KMS-11 (cell line): ENCODE results near the gene EPHA8.

Source experiments
- H2AFZ ChIP-seq: fragments of 200-600 bp; sonication (generic); 2 replicates; pipeline ENCODE4 v1.6.1; 2016; ENCODE audit warnings: antibody characterized with exemption, mixed run types, low read depth
- H3K27ac ChIP-seq: fragments of 200-600 bp; sonication (generic); 2 replicates; pipeline ENCODE4 v1.6.1; 2016; ENCODE audit warnings: mild to moderate bottlenecking, mixed run types
- H3K27me3 ChIP-seq: fragments of 200-600 bp; sonication (generic); 2 replicates; pipeline ENCODE4 v1.6.1; 2017; ENCODE audit warnings: mild to moderate bottlenecking, low read depth, mixed run types, moderate library complexity; ENCODE audit not compliant: insufficient read depth
- H3K36me3 ChIP-seq: fragments of 200-600 bp; sonication (generic); 2 replicates; pipeline ENCODE4 v1.6.1; 2017; ENCODE audit warnings: mild to moderate bottlenecking, mixed run types; ENCODE audit not compliant: insufficient read depth
- H3K4me1 ChIP-seq: fragments of 200-600 bp; sonication (generic); 2 replicates; pipeline ENCODE4 v1.6.1; 2016; ENCODE audit warnings: mild to moderate bottlenecking, low read depth, mixed run types; ENCODE audit not compliant: poor library complexity, severe bottlenecking
- H3K4me2 ChIP-seq: fragments of 200-600 bp; sonication (generic); 2 replicates; pipeline ENCODE4 v1.7.0; 2016; ENCODE audit warnings: mild to moderate bottlenecking, mixed run types
- H3K4me3 ChIP-seq: fragments of 200-600 bp; sonication (generic); IDR thresholded peaks from 2 replicates; pipeline ENCODE4 v1.6.1; 2017; ENCODE audit warnings: low read depth, low read length, mixed read lengths; ENCODE audit not compliant: insufficient read depth
- H3K79me2 ChIP-seq: fragments of 200-600 bp; sonication (generic); 2 replicates; pipeline ENCODE4 v1.6.1; 2016; ENCODE audit warnings: low read depth, mixed run types; ENCODE audit not compliant: insufficient read depth
- H3K9ac ChIP-seq: fragments of 200-600 bp; sonication (generic); 2 replicates; pipeline ENCODE4 v1.6.1; 2016; ENCODE audit warnings: mild to moderate bottlenecking, mixed run types
- H4K20me1 ChIP-seq: fragments of 200-600 bp; sonication (generic); 2 replicates; pipeline ENCODE4 v1.6.1; 2016; ENCODE audit warnings: mild to moderate bottlenecking, mixed run types; ENCODE audit not compliant: insufficient read depth
- CTCF ChIP-seq: fragments of 200-600 bp; sonication (generic); conservative IDR thresholded peaks from 2 replicates; pipeline ENCODE4 v1.6.1; 2017; ENCODE audit warnings: low read depth, mild to moderate bottlenecking, antibody characterized with exemption, low read length, moderate library complexity, mixed read lengths

The EPHA8 gene

GRCh38 chr1:22584001-22584562 is 20.8 kb downstream of the EPHA8 start:
- Histone ChIP-seq H3K4me3 (no peak overlapping the region), H3K4me2 (no peak overlapping the region), H4K20me1 (no peaks in the 10 kb centered on the region), H3K36me3 (no peaks in the 10 kb centered on the region), H3K27ac (no peak overlapping the region), H3K79me2 (no peaks in the 10 kb centered on the region), H3K9ac (no peak overlapping the region), H3K4me1 (no peaks in the 10 kb centered on the region), H3K27me3 (peaks cover 66% of the 10 kb centered on the region), H2AFZ (no peak overlapping the region)
- no peak for TF ChIP-seq CTCF

GRCh38 chr1:22584970-22585369 is 21.7 kb downstream of the EPHA8 start:
- no peaks in the 10 kb centered on the region for H3K79me2 ChIP-seq
- no peaks in the 10 kb centered on the region for H3K36me3 ChIP-seq
- TF ChIP-seq CTCF = no peak
- no peak overlapping the region for H3K9ac ChIP-seq
- no peak overlapping the region for H3K4me2 ChIP-seq
- H3K27me3 ChIP-seq = peaks cover 75% of the 10 kb centered on the region
- no peak overlapping the region for H2AFZ ChIP-seq
- no peaks in the 10 kb centered on the region for H3K4me1 ChIP-seq
- no peak overlapping the region for H3K4me3 ChIP-seq
- no peak overlapping the region for H3K27ac ChIP-seq
- no peaks in the 10 kb centered on the region for H4K20me1 ChIP-seq

- Histone ChIP-seq H3K4me2 (no peak overlapping the region), H3K9ac (no peak overlapping the region), H3K4me1 (no peaks in the 10 kb centered on the region), H3K27ac (no peak overlapping the region), H2AFZ (no peak overlapping the region), H3K79me2 (no peaks in the 10 kb centered on the region), H3K4me3 (no peak overlapping the region), H4K20me1 (no peaks in the 10 kb centered on the region), H3K27me3 (peaks cover 77% of the 10 kb centered on the region), H3K36me3 (no peaks in the 10 kb centered on the region)
- TF ChIP-seq CTCF = no peak
These were observed 22.2 kb downstream of the EPHA8 start for GRCh38 chr1:22585471-22585870.

GRCh38 chr1:22586356-22587130 is 23.3 kb downstream of the EPHA8 start:
- peaks cover 75% of the 10 kb centered on the region for H3K27me3 ChIP-seq
- no peaks in the 10 kb centered on the region for H3K4me1 ChIP-seq
- no peaks in the 10 kb centered on the region for H4K20me1 ChIP-seq
- no peak overlapping the region for H3K9ac ChIP-seq
- H3K79me2 ChIP-seq = no peaks in the 10 kb centered on the region
- no peak overlapping the region for H2AFZ ChIP-seq
- no peak for TF ChIP-seq CTCF
- no peak overlapping the region for H3K4me3 ChIP-seq
- no peak overlapping the region for H3K4me2 ChIP-seq
- no peak overlapping the region for H3K27ac ChIP-seq
- no peaks in the 10 kb centered on the region for H3K36me3 ChIP-seq
